RCC 7860 (cell line): ENCODE results near the gene BABAM1.

ENCODE experiments used
- DNase-seq: peaks from one replicate; pipeline ENCODE4 v3.0.0-alpha.2; 2015; ENCODE audit warnings: low spot score
- FAIRE-seq: peaks from 2 replicates; lab custom pipeline; 2012; peaks lifted over from hg19 to GRCh38; lab: Jason Lieb, UNC

Gene BABAM1

GRCh38 chr19:17300992-17301619, 33.9 kb downstream of the BABAM1 start:
- no peak for FAIRE-seq
- DNase-seq = no peak

- DNase-seq (no peak), FAIRE-seq (no peak)
Observed at GRCh38 chr19:17302391-17303166, 35.3 kb downstream of the BABAM1 start.

- FAIRE-seq = peak; percentile 11
- peak; percentile 86 for DNase-seq
Observed at GRCh38 chr19:17303167-17303939, 36.1 kb downstream of the BABAM1 start, which contains the start of gene ABHD8. ABHD8 (minus strand) TSS chr19:17303425; CDS start chr19:17301616, 1,809 bp downstream.

GRCh38 chr19:17303940-17304267, 36.7 kb downstream of the BABAM1 start:
- no peak for DNase-seq
- FAIRE-seq = no peak

GRCh38 chr19:17304386-17305215, 37.4 kb downstream of the BABAM1 start:
- DNase-seq = no peak
- no peak for FAIRE-seq

- DNase-seq (no peak), FAIRE-seq (no peak)
Observed at GRCh38 chr19:17305216-17305516, 37.9 kb downstream of the BABAM1 start.

GRCh38 chr19:17305517-17306284, 38.5 kb downstream of the BABAM1 start, which contains the start of gene MRPL34:
MRPL34 (plus strand) TSS chr19:17305872; CDS start chr19:17305893, 21 bp downstream.
- DNase-seq (peak; percentile 100), FAIRE-seq (peak; percentile 93)

- FAIRE-seq (no peak), DNase-seq (no peak)
Observed at GRCh38 chr19:17306285-17306714, 39.1 kb downstream of the BABAM1 start.

- FAIRE-seq = no peak
- DNase-seq = no peak
Observed at GRCh38 chr19:17307876-17308377, 40.7 kb downstream of the BABAM1 start.

- DNase-seq (peak; percentile 99), FAIRE-seq (peak; percentile 95)
Observed at GRCh38 chr19:17309198-17309964, 42.1 kb downstream of the BABAM1 start, which contains the start of gene DDA1. DDA1 (plus strand) TSS chr19:17309563; CDS start chr19:17309655, 92 bp downstream.

GRCh38 chr19:17309965-17310461, 42.8 kb downstream of the BABAM1 start:
- no peak for FAIRE-seq
- DNase-seq = no peak

GRCh38 chr19:17311455-17312188, 44.4 kb downstream of the BABAM1 start:
- FAIRE-seq (peak; percentile 77), DNase-seq (peak; percentile 85)

- no peak for FAIRE-seq
Observed at GRCh38 chr19:17312189-17313113, 45.2 kb downstream of the BABAM1 start.

GRCh38 chr19:17314007-17314593, 46.9 kb downstream of the BABAM1 start:
- FAIRE-seq (no peak), DNase-seq (no peak)

More at GRCh38 chr19:17312189-17313113, 45.2 kb downstream of the BABAM1 start:
- DNase-seq = no peak

- FAIRE-seq (no peak), DNase-seq (no peak)
Observed at GRCh38 chr19:17318966-17319365, 51.7 kb downstream of the BABAM1 start.

GRCh38 chr19:17319473-17320238, 52.4 kb downstream of the BABAM1 start:
- FAIRE-seq (no peak), DNase-seq (no peak)
